ENCODE results near the gene SHMT2. TPM values are rescaled to one million over a fixed set of nuclear protein-coding genes. Genes with fewer than 3 reads are reported as not detected.

SHMT2 gene
- total and polyA plus RNA-seq, 2 experiments from 2014 or later = 125 to 387 TPM

DNA sequence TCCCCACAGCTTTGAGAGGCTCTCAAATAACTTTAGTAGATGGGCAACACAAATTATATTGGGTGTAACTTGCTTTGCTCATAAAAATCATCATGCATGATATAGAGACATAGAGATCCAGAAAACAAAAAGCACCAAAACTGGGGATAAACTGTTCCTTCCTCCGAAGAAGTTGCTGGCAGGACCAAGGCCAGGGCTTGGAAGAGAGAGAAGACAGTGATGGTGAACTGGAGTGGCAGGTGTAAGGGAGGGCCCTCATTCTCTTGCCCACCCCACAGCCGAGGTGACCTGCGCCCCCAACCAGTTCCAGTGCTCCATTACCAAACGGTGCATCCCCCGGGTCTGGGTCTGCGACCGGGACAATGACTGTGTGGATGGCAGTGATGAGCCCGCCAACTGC is 28.3 kb upstream of the SHMT2 start (continued):
- TF ChIP-seq CTCF (conservative IDR thresholded peaks at IDR 0.05; ENCODE audit: low read depth in 2 of 2) = no peak

GRCh38 chr12:57201631-57202030 is 27.9 kb upstream of the SHMT2 start:
- Mint-ChIP-seq H3K36me3 (ENCODE audit: low read depth) (peaks cover 92% of the 10 kb centered on the region), H3K4me3 (no peak overlapping the region), H3K9me3 (no peaks in the 10 kb centered on the region; the same call in 2 of the 3 replicates), H3K27ac (no peak overlapping the region), H3K4me1 (no peaks in the 10 kb centered on the region), H3K27me3 (ENCODE audit: insufficient read depth, low read depth, poor library complexity) (peaks cover 12% of the 10 kb centered on the region)
- Histone ChIP-seq H3K36me3 (ENCODE audit: insufficient read depth) (peaks cover 27% of the 10 kb centered on the region), H3K79me2 (replicated peaks; ENCODE audit: insufficient read depth) (no peaks in the 10 kb centered on the region), H3K4me2 (no peak overlapping the region), H4K20me1 (replicated peaks; ENCODE audit: insufficient read depth) (no peaks in the 10 kb centered on the region; the same call in 1 of the 2 replicates), H3K4me3 (no peak overlapping the region), H3K27me3 (ENCODE audit: insufficient read depth) (no peaks in the 10 kb centered on the region), H3K27ac (ENCODE audit: low read depth) (no peak overlapping the region), H2AFZ (no peak overlapping the region), H3K9me2 (ENCODE audit: insufficient read depth) (no peaks in the 10 kb centered on the region), H3K4me1 (ENCODE audit: insufficient read depth) (no peaks in the 10 kb centered on the region), H3F3A (replicated peaks; ENCODE audit: low read depth) (no peaks in the 10 kb centered on the region)
- no peak for DNase-seq (ENCODE audit: low spot score)
- no peak for TF ChIP-seq ZNF114 (CRISPR knock-in tag; IDR thresholded peaks at IDR 0.05)
- TF ChIP-seq STAT1 (IDR thresholded peaks at IDR 0.05; ENCODE audit: unreplicated experiment) = no peak
- TF ChIP-seq, protein P1, sequence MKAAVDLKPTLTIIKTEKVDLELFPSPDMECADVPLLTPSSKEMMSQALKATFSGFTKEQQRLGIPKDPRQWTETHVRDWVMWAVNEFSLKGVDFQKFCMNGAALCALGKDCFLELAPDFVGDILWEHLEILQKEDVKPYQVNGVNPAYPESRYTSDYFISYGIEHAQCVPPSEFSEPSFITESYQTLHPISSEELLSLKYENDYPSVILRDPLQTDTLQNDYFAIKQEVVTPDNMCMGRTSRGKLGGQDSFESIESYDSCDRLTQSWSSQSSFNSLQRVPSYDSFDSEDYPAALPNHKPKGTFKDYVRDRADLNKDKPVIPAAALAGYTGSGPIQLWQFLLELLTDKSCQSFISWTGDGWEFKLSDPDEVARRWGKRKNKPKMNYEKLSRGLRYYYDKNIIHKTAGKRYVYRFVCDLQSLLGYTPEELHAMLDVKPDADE (IDR thresholded peaks at IDR 0.05) = no peak
- no peak for TF ChIP-seq ZNF331 (CRISPR knock-in tag; IDR thresholded peaks at IDR 0.05; ENCODE audit: low read depth)
- no peak for TF ChIP-seq EZH2phosphoT487 (IDR thresholded peaks at IDR 0.05; ENCODE audit: unreplicated experiment)
- TF ChIP-seq NANOG (IDR thresholded peaks at IDR 0.05; ENCODE audit: borderline replicate concordance) = no peak
- TF ChIP-seq JUNB (IDR thresholded peaks at IDR 0.05; ENCODE audit: unreplicated experiment) = no peak
- no peak for TF ChIP-seq CREB1 (CRISPR knock-in tag; IDR thresholded peaks at IDR 0.05; ENCODE audit: low read depth)
- no peak for TF ChIP-seq REST (IDR thresholded peaks at IDR 0.05; ENCODE audit: unreplicated experiment)
- no peak for TF ChIP-seq POLR2AphosphoS5 (IDR thresholded peaks at IDR 0.05; ENCODE audit: low read depth)
- no peak for TF ChIP-seq EZH2 (IDR thresholded peaks at IDR 0.05; ENCODE audit: low read depth, unreplicated experiment)
- no peak for ATAC-seq
